Endodermal cell (in vitro differentiated cells): ENCODE data around the gene AREL1. TPM values are rescaled to one million over a fixed set of nuclear protein-coding genes. Genes with fewer than 3 reads are reported as not detected.

Experiments
- DNase-seq: peaks from one replicate; pipeline ENCODE4 v3.0.0-alpha.2; 2017
- H3K27ac ChIP-seq: 2 replicates; pipeline ENCODE4 v1.5.1; 2013; ENCODE audit warnings: mild to moderate bottlenecking, low read depth, low read length, moderate library complexity
- H3K27me3 ChIP-seq: 2 replicates; pipeline ENCODE4 v1.6.1; 2013; ENCODE audit warnings: mild to moderate bottlenecking, low read length, moderate library complexity; ENCODE audit not compliant: insufficient read depth, control insufficient read depth, poor library complexity, severe bottlenecking
- H3K36me3 ChIP-seq: 2 replicates; pipeline ENCODE4 v1.7.0; 2013; ENCODE audit warnings: mild to moderate bottlenecking, low read length, moderate library complexity; ENCODE audit not compliant: control insufficient read depth, insufficient read depth
- H3K4me1 ChIP-seq: one replicate; pipeline ENCODE4 v1.7.0; 2013; ENCODE audit warnings: low read length; ENCODE audit not compliant: control insufficient read depth, insufficient read depth
- H3K4me3 ChIP-seq: 2 replicates; pipeline ENCODE4 v1.5.1; 2013; ENCODE audit warnings: mild to moderate bottlenecking, low read length, moderate library complexity
- H3K9ac ChIP-seq: 2 replicates; pipeline ENCODE4 v1.6.1; 2013; ENCODE audit warnings: mild to moderate bottlenecking, low read length, moderate library complexity; ENCODE audit not compliant: poor library complexity, severe bottlenecking; ENCODE audit errors: extremely low read depth
- H3K9me3 ChIP-seq: 2 replicates; pipeline ENCODE4 v1.6.1; 2013; ENCODE audit warnings: mild to moderate bottlenecking, low read length, moderate library complexity; ENCODE audit not compliant: control insufficient read depth
- H3K27ac Mint-ChIP-seq: 2 replicates; pipeline ENCODE4 v1.8.0; 2020; ENCODE audit warnings: mixed read lengths
- H3K27me3 Mint-ChIP-seq: 2 replicates; pipeline ENCODE4 v1.8.0; 2021; ENCODE audit warnings: mild to moderate bottlenecking, mixed read lengths; ENCODE audit not compliant: insufficient read depth
- H3K36me3 Mint-ChIP-seq: 2 replicates; pipeline ENCODE4 v1.8.0; 2020; ENCODE audit warnings: low read depth, mixed read lengths
- H3K4me1 Mint-ChIP-seq: 2 replicates; pipeline ENCODE4 v1.8.0; 2020; ENCODE audit warnings: mixed read lengths
- H3K4me3 Mint-ChIP-seq: 2 replicates; pipeline ENCODE4 v1.8.0; 2020; ENCODE audit warnings: mild to moderate bottlenecking, moderate library complexity, mixed read lengths
- H3K9me3 Mint-ChIP-seq: 2 replicates; pipeline ENCODE4 v1.8.0; 2020; ENCODE audit warnings: mild to moderate bottlenecking, mixed read lengths
- WGBS, 2 experiments: methylation state at CpG; one replicate each; pipeline versions ENCODE4 v1.1.5 to v1.1.7; 2013; ENCODE audit warnings: missing lambda C conversion rate in 2 of 2, mixed read lengths in 1 of 2; ENCODE audit not compliant: insufficient coverage in 1 of 2, insufficient read length in 1 of 2; 5-methylcytosine and 5-hydroxymethylcytosine counted together
- total RNA-seq, 2 donors: library from RNA; stranded (reverse); fragmentation: NEBNext Ultra II Directional in 1 of 2; extraction: Animal tissue kit (Norgen Biotek cat#: 25700) in 1 of 2; gene quantifications; 2 replicates in 1 of 2; 3 replicates in 1 of 2; pipeline ENCODE4 v1.2.1, GENCODE V29; 2021
- TF ChIP-seq, protein P1 (sequence below): fragments of 200-600 bp; sonication (generic); conservative IDR thresholded peaks from 2 replicates; pipeline ENCODE4 v1.5.0; 2021; ENCODE audit warnings: antibody characterized with exemption, mild to moderate bottlenecking

AREL1 gene
- total RNA-seq, 2 donors from 2014 or later, result 36.5 to 39.0 TPM

DNA sequence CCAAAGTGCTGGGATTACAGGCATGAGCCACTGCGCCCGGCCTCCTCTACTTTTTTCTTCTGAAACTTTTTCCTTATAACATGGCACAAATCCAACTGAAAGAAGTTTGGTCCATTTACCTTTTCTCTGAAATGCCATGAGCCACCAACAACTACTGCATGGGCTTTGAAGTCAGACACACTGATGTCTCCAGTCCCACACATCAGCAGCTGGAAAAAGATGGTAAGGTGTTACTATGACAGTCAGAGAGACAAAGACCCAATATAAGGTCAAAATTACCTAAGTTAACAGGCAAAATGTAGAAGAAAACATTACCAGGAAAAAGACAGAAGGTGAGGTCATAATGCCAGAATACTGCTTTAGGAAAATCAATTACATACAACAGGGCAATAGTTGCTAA lies 48.2 kb downstream of the AREL1 start:
- no peaks in the 10 kb centered on the region for H3K27me3 Mint-ChIP-seq
- Histone ChIP-seq H3K27me3 (no peaks in the 10 kb centered on the region), H3K4me3 (no peak overlapping the region), H3K27ac (no peak overlapping the region), H3K4me1 (no peaks in the 10 kb centered on the region), H3K9ac (no peak overlapping the region), H3K9me3 (no peaks in the 10 kb centered on the region), H3K36me3 (peaks cover 85% of the 10 kb centered on the region)
- no peaks in the 10 kb centered on the region for H3K9me3 Mint-ChIP-seq
- TF ChIP-seq, protein P1, sequence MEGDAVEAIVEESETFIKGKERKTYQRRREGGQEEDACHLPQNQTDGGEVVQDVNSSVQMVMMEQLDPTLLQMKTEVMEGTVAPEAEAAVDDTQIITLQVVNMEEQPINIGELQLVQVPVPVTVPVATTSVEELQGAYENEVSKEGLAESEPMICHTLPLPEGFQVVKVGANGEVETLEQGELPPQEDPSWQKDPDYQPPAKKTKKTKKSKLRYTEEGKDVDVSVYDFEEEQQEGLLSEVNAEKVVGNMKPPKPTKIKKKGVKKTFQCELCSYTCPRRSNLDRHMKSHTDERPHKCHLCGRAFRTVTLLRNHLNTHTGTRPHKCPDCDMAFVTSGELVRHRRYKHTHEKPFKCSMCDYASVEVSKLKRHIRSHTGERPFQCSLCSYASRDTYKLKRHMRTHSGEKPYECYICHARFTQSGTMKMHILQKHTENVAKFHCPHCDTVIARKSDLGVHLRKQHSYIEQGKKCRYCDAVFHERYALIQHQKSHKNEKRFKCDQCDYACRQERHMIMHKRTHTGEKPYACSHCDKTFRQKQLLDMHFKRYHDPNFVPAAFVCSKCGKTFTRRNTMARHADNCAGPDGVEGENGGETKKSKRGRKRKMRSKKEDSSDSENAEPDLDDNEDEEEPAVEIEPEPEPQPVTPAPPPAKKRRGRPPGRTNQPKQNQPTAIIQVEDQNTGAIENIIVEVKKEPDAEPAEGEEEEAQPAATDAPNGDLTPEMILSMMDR, result no peak
- H3K4me1 Mint-ChIP-seq, result no peaks in the 10 kb centered on the region
- WGBS, 2 experiments, result 98% methylated on average over 2 of the region's 2 CpGs; no CpG with 5 or more reads in 1 of the 2 experiments
- H3K4me3 Mint-ChIP-seq, result no peak overlapping the region
- no peak for DNase-seq
- no peak overlapping the region for H3K27ac Mint-ChIP-seq
- peaks cover 56% of the 10 kb centered on the region for H3K36me3 Mint-ChIP-seq

DNA sequence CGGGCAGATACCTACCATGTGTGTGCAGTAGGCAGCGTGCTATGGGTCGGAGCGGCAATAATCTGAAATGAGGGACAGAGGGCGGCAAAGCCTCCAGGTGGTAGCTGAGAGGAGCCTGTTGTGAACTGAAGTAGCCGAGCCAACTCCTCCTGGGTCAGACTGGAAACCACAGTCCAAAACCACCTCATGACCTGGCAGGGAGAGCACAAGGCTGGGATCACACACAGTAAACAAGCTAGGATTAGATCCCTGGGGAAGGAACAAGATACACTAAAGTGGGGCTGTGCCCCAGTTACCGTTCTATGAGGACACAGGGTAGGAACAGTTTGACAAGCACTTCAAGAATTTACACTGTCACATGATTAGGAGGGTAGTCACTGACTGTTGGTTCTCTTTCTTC lies 49.0 kb downstream of the AREL1 start:
- H3K9me3 Mint-ChIP-seq, result no peaks in the 10 kb centered on the region
- H3K36me3 Mint-ChIP-seq, result peaks cover 58% of the 10 kb centered on the region
- Histone ChIP-seq H3K9ac (no peak overlapping the region), H3K36me3 (peaks cover 80% of the 10 kb centered on the region), H3K27ac (no peak overlapping the region), H3K4me3 (no peak overlapping the region), H3K27me3 (no peaks in the 10 kb centered on the region), H3K4me1 (no peaks in the 10 kb centered on the region), H3K9me3 (no peaks in the 10 kb centered on the region)
- H3K27me3 Mint-ChIP-seq, result no peaks in the 10 kb centered on the region
- H3K27ac Mint-ChIP-seq, result no peak overlapping the region
- DNase-seq, result no peak
- H3K4me3 Mint-ChIP-seq, result no peak overlapping the region
- no peaks in the 10 kb centered on the region for H3K4me1 Mint-ChIP-seq
- WGBS, 2 experiments, result 92 to 97% methylated on average over 5 to 7 of the region's 7 CpGs
- TF ChIP-seq, protein P1, result no peak

DNA sequence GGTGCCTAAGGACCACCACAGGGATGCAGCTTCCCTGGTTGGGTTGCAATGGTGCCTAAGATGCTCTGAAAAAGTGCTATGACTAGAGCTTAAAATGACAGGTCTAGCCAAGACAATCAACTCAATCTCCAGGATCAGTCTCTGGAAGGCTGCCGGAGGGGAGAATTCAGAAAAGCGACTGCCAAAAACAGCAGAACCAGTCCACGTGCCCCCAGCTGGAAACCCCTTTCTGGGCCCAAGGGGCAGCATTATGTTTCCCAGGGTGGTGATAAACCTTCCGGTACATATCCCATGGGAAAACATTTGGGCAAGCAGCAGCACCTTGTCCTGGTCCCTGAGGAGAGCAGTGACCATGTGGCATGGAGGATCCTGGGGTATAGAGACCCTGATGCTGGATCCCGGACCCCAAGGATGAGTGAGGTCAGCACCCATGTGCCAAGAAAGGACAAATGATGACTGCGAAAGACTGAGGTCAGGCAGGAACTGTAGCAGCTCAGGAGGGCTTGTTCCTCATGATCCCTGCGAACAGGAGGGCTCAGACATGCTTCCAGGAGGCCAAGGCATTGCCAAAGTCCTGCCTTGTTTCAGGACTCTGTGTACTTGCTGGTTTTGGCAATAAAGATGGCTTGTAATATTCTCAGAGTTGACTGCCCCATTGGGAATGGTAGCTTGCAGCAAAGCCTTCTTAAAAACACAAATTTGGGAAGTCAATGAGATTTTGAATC lies 51.0 kb downstream of the AREL1 start:
- Histone ChIP-seq H3K4me1 (no peaks in the 10 kb centered on the region), H3K36me3 (peaks cover 71% of the 10 kb centered on the region), H3K27me3 (no peaks in the 10 kb centered on the region), H3K9ac (no peak overlapping the region), H3K4me3 (no peak overlapping the region), H3K9me3 (no peaks in the 10 kb centered on the region), H3K27ac (no peak overlapping the region)
- 92 to 95% methylated on average over 7 of the region's 7 CpGs for WGBS, 2 experiments
- H3K9me3 Mint-ChIP-seq, result no peaks in the 10 kb centered on the region
- H3K4me1 Mint-ChIP-seq, result no peaks in the 10 kb centered on the region
- H3K4me3 Mint-ChIP-seq, result no peak overlapping the region
- peaks cover 47% of the 10 kb centered on the region for H3K36me3 Mint-ChIP-seq
- DNase-seq, result no peak
- TF ChIP-seq, protein P1, result no peak
- no peak overlapping the region for H3K27ac Mint-ChIP-seq
- no peaks in the 10 kb centered on the region for H3K27me3 Mint-ChIP-seq
